Ovary (tissue), 9 donors: ENCODE measurements around the gene PEPD. TPM values are rescaled to one million over a fixed set of nuclear protein-coding genes. Genes with fewer than 3 reads are reported as not detected.

Experiments used
- DNase-seq, 5 donors: peaks; one replicate each; pipeline ENCODE4 v3.0.0-alpha.2; 2019 to 2020
- H3K27ac ChIP-seq, 2 donors: fragments of 200-600 bp; one replicate each; pipeline versions ENCODE4 v1.5.1 to v1.8.0; 2019 to 2022
- H3K27me3 ChIP-seq: fragments of 200-600 bp; one replicate; pipeline ENCODE4 v1.8.0; 2022
- H3K36me3 ChIP-seq: fragments of 200-600 bp; sonication (generic); one replicate; pipeline ENCODE4 v1.5.1; 2019
- H3K4me1 ChIP-seq: one replicate; pipeline ENCODE4 v1.8.1; 2013; ENCODE audit warnings: mild to moderate bottlenecking, moderate library complexity; ENCODE audit not compliant: insufficient read depth
- H3K4me3 ChIP-seq: fragments of 200-600 bp; sonication (generic); one replicate; pipeline ENCODE4 v1.5.1; 2017
- H3K9me3 ChIP-seq, 2 donors: fragments of 200-600 bp in 1 of 2; sonication (generic) in 1 of 2; one replicate each; pipeline versions ENCODE4 v1.5.1 to v1.8.1; 2013 to 2019; ENCODE audit warnings: mild to moderate bottlenecking in 1 of 2, moderate library complexity in 1 of 2
- CTCF ChIP-seq, 3 donors: fragments of 450-650 bp in 2 of 3; fragments of 200-600 bp in 1 of 3; IDR thresholded peaks; one replicate each; pipeline versions ENCODE4 v1.5.1 to v1.8.0; 2016 to 2022; ENCODE audit warnings: antibody characterized with exemption in 3 of 3, mild to moderate bottlenecking in 1 of 3
- EP300 ChIP-seq: sonication (generic); formaldehyde crosslinking; IDR thresholded peaks from one replicate; pipeline ENCODE4 v1.6.1; 2017; ENCODE audit warnings: antibody characterized with exemption
- POLR2A ChIP-seq: fragments of 450-650 bp; IDR thresholded peaks from one replicate; pipeline ENCODE4 v1.6.1; 2017; ENCODE audit warnings: antibody characterized with exemption, mild to moderate bottlenecking, moderate library complexity
- WGBS, 3 donors: extraction: QIAGEN DNeasy Blood & Tissue Kit in 1 of 3; methylation state at CpG; one replicate each; pipeline versions ENCODE4 v1.1.5 to v1.1.7; 2013 to 2017; 5-methylcytosine and 5-hydroxymethylcytosine counted together
- intact Hi-C, 4 donors: fragments of 100-400 bp; cut with DNase I; formaldehyde crosslinking; loops; one replicate each; pipeline versions ENCODE4 v1.11.0 to v1.15.1; 2022 to 2023
- polyA plus RNA-seq, 2 donors: library from polyadenylated mRNA; stranded (reverse); fragments of 200-250 nt in 1 of 2; fragments of 350-450 nt in 1 of 2; fragmentation: Illumina TruSeq in 1 of 2; extraction: RNeasy Lipid Tissue Mini Kit (QIAGEN cat#74804) in 1 of 2; gene quantifications; one replicate each; pipeline ENCODE4 v1.2.3, GENCODE V29; 2013 to 2014
- total RNA-seq, 7 donors: library from RNA; depleted of rRNA in 2 of 7; stranded (reverse); fragments of >200 nt in 2 of 7; fragmentation: NEBNext Ultra II Directional in 3 of 7; extraction: Animal tissue kit (Norgen Biotek cat#: 25700) in 3 of 7; gene quantifications; one replicate each; pipeline versions ENCODE4 v1.1.0 to v1.2.4, GENCODE V29; 2016 to 2023
- donor health status: DM: no; HTN: no; CAD: no; lungs with moderate emphysema.
- donor health status: DM: no; HTN: no; CAD: no.
- donor health status: Bipolar disorder and iron deficiency.
- donor health status: DM: yes; HTN: yes; CAD: no.
- donor health status: DM: no; HTN: no; CAD: no.
- donor health status: DM: yes; HTN: yes; CAD: no.

PEPD gene
- total and polyA plus RNA-seq, 9 donors, result 38.7 to 66.9 (median 58.9) TPM

- Histone ChIP-seq H3K27ac (no peak overlapping the region), H3K27me3 (no peaks in the 10 kb centered on the region), H3K36me3 (no peaks in the 10 kb centered on the region), H3K4me3 (no peak overlapping the region), H3K9me3 (no peaks in the 10 kb centered on the region), H3K4me1 (no peaks in the 10 kb centered on the region)
- intact Hi-C loops, result loop anchor here in 1 of 4 donors (5.0 kb wide), 1 partner anchor 358 kb away; no protein-coding TSS in a partner anchor
- DNase-seq, result no peak
- TF ChIP-seq POLR2A, result no peak
- TF ChIP-seq CTCF (IDR thresholded peaks at IDR 0.05), result no peak
- TF ChIP-seq EP300, result no peak
- 80 to 82% (median 81%) methylated on average over 19 to 25 of the region's 25 CpGs for WGBS, 3 donors
Observed at GRCh38 chr19:33413868-33414666, 107.5 kb downstream of the PEPD start.

- no peaks in the 10 kb centered on the region for H3K4me1 ChIP-seq
- DNase-seq, result no peak
- TF ChIP-seq EP300, result no peak
- TF ChIP-seq POLR2A, result no peak
- no peak for TF ChIP-seq CTCF (IDR thresholded peaks at IDR 0.05)
- H3K4me3 ChIP-seq, result no peak overlapping the region
- H3K9me3 ChIP-seq, result no peaks in the 10 kb centered on the region
- no peak overlapping the region for H3K27ac ChIP-seq
- no peaks in the 10 kb centered on the region for H3K36me3 ChIP-seq
- 92 to 96% (median 94%) methylated on average over 10 to 13 of the region's 13 CpGs for WGBS, 3 donors
- intact Hi-C loops, result loop anchor here in 1 of 4 donors (5.0 kb wide), 1 partner anchor 359 kb away; no protein-coding TSS in a partner anchor
- H3K27me3 ChIP-seq, result no peaks in the 10 kb centered on the region
Observed at GRCh38 chr19:33413426-33413725, 108.2 kb downstream of the PEPD start.

GRCh38 chr19:33412601-33413425 is 108.8 kb downstream of the PEPD start:
- Histone ChIP-seq H3K36me3 (no peaks in the 10 kb centered on the region), H3K4me1 (no peaks in the 10 kb centered on the region)
- TF ChIP-seq CTCF (IDR thresholded peaks at IDR 0.05) (no peak), POLR2A (no peak), EP300 (no peak)

GRCh38 chr19:33411621-33412180 is 109.9 kb downstream of the PEPD start:
- TF ChIP-seq CTCF (IDR thresholded peaks at IDR 0.05) (no peak), POLR2A (no peak), EP300 (no peak)
- Histone ChIP-seq H3K4me3 (no peak overlapping the region), H3K9me3 (no peaks in the 10 kb centered on the region), H3K27me3 (no peaks in the 10 kb centered on the region), H3K27ac (no peak overlapping the region), H3K36me3 (no peaks in the 10 kb centered on the region), H3K4me1 (no peaks in the 10 kb centered on the region)
- DNase-seq, result no peak
- 83 to 88% (median 87%) methylated on average over 20 of the region's 20 CpGs for WGBS, 3 donors
- intact Hi-C loops, result loop anchor here in 1 of 4 donors (5.0 kb wide), 1 partner anchor 361 kb away; no protein-coding TSS in a partner anchor

More at GRCh38 chr19:33412601-33413425, 108.8 kb downstream of the PEPD start:
- no peaks in the 10 kb centered on the region for H3K27me3 ChIP-seq
- no peak overlapping the region for H3K4me3 ChIP-seq
- intact Hi-C loops, result loop anchor here in 1 of 4 donors (5.0 kb wide), 1 partner anchor 359 kb away; no protein-coding TSS in a partner anchor
- no peak for DNase-seq
- H3K9me3 ChIP-seq, result no peaks in the 10 kb centered on the region
- no peak overlapping the region for H3K27ac ChIP-seq
- 83 to 86% (median 85%) methylated on average over 18 of the region's 18 CpGs for WGBS, 3 donors
